ACC112 (cell line): ENCODE results near the gene NXN.
"Not testable (repeated sequence)": the region's sequence is repeated elsewhere in the genome, so short reads cannot be mapped to it uniquely, and the experiment has no call there.

ENCODE experiments used
- H2AFZ ChIP-seq: fragments of 200-600 bp; sonication (generic); one replicate; pipeline ENCODE4 v1.6.0; 2017; ENCODE audit warnings: antibody characterized with exemption, low read length; ENCODE audit not compliant: unreplicated experiment
- H3K27ac ChIP-seq: fragments of 200-600 bp; sonication (generic); 2 replicates; pipeline ENCODE4 v1.5.1; 2014; ENCODE audit warnings: low read depth, mild to moderate bottlenecking, antibody characterized with exemption, low read length, moderate library complexity
- H3K27me3 ChIP-seq: fragments of 200-600 bp; sonication (generic); 2 replicates; pipeline ENCODE4 v1.6.1; 2014; ENCODE audit warnings: mild to moderate bottlenecking, antibody characterized with exemption, low read length, moderate library complexity, mixed read lengths; ENCODE audit not compliant: insufficient read depth
- H3K36me3 ChIP-seq: fragments of 200-600 bp; sonication (generic); 2 replicates; pipeline ENCODE4 v1.6.1; 2016; ENCODE audit warnings: mild to moderate bottlenecking, antibody characterized with exemption, low read length, moderate library complexity, mixed read lengths; ENCODE audit not compliant: insufficient read depth
- H3K4me1 ChIP-seq: fragments of 200-600 bp; sonication (generic); one replicate; pipeline ENCODE4 v1.6.1; 2016; ENCODE audit warnings: low read length, mixed read lengths; ENCODE audit not compliant: insufficient read depth, unreplicated experiment, control insufficient read depth
- H3K4me3 ChIP-seq: fragments of 200-600 bp; sonication (generic); 2 replicates; pipeline ENCODE4 v1.5.1; 2014; ENCODE audit warnings: mild to moderate bottlenecking, low read depth, low read length
- H3K79me2 ChIP-seq: fragments of 200-600 bp; sonication (generic); one replicate; pipeline ENCODE4 v1.6.0; 2016; ENCODE audit warnings: low read length; ENCODE audit not compliant: control insufficient read depth, unreplicated experiment, insufficient read depth

Gene NXN

DNA sequence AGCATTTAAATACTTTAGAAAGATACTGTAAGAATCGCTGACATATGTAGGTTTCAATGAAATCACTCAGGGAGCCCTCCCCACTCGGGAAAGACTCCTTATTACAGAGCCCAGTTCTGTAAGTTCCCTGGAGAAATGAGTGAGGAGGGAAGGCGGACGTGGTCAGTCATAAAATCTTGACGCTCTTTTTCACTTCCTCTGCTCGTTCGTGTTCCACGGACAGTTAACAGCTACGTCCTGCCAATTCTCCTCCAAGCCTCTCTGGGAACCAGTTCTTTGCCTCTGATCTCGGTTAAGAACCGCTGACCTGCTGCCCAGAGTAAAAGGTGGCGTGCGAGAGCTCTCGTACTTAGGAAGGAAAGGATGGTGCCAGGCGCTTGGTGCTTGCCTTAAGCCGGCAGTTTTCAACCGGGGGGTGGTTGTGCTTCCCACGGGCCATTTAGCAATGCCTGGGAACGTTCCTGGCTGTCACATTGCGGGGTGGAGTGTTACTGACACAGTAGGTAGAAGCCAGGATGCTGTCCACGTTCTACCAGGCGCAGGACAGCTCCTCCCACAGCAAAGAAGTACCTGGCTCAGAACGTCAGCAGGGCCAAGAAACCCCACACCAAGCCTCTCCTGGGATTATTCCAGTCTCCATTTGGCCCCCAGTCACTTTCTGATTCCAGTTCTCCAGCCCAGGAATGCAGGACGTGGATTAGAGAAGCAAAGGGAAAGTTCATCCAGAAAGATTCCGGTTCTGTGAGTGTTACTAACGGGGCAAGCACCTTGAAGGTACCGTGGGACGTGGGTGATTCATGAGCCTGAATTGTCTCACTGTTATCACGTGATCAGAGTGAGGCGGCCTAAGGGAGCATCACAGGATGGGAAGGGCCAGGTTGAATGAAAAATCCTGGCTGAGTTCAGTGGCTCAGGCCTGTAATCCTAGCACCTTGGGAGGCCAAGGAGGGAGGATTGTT is 109.7 kb downstream of the NXN start:
- H3K27ac ChIP-seq = peak overlapping the region; percentile 94
- H3K36me3 ChIP-seq = no peaks in the 10 kb centered on the region
- peak overlapping the region; percentile 65 for H2AFZ ChIP-seq
- H3K4me1 ChIP-seq = peaks cover 21% of the 10 kb centered on the region
- no peaks in the 10 kb centered on the region for H3K79me2 ChIP-seq
- no peaks in the 10 kb centered on the region for H3K27me3 ChIP-seq
- peak overlapping the region; percentile 70 for H3K4me3 ChIP-seq

DNA sequence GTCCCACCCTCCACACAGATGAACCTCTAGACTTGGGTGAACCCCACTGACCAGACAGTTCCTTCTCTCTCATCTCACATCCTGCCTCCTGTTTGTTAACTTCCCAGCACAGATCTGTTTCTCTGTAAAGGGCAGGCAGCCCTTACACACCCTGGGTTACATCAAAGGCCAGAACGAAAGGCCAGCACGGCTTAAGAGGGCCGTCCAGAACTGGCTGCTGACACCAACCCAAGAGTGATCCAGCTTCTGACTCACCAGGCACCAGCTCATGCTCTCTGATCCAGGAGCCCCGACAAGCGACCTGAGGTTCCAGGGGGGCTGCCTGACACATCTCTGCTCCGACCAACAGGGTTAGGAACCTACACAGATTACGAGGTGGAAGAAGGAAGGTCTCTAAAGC is 110.5 kb downstream of the NXN start:
- H3K27ac ChIP-seq = peak overlapping the region; percentile 94
- H3K79me2 ChIP-seq = no peaks in the 10 kb centered on the region
- H3K27me3 ChIP-seq = no peaks in the 10 kb centered on the region
- peak overlapping the region; percentile 65 for H2AFZ ChIP-seq
- no peaks in the 10 kb centered on the region for H3K36me3 ChIP-seq
- peak overlapping the region; percentile 70 for H3K4me3 ChIP-seq
- peaks cover 21% of the 10 kb centered on the region for H3K4me1 ChIP-seq

DNA sequence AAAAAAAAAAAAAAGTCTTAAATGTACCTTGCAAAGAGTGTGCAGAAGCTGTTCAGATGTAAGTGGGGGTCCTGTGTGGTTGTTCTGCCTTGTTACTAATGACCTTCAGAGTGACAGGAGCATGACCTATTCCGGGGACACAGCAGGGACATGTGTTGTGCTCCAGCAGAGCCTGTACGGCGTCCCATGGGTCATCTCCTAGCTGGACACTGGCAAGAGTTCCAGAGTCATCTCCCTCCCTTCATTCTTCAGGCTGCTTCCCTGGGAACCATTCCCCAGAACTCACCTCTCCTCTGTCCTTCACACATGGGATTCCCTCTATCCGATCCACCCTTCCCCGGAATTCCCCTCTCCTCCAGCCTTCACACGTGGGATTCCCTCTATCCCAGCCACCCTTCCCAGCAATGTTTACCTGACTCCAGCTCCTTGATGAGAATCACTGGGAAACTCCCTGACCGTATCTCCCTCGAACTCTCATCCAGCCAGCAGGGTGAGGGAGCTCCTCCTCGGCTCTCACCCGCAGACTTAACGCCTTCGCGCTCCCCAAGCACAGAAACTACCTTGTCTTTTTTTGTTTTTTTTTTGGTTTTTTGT is 111.6 kb downstream of the NXN start:
- Histone ChIP-seq H3K79me2 (no peaks in the 10 kb centered on the region), H3K36me3 (no peaks in the 10 kb centered on the region), H3K4me1 (peaks cover 21% of the 10 kb centered on the region), H2AFZ (no peak overlapping the region), H3K27me3 (no peaks in the 10 kb centered on the region), H3K4me3 (no peak overlapping the region), H3K27ac (no peak overlapping the region; the same call in 1 of the 2 replicates)

DNA sequence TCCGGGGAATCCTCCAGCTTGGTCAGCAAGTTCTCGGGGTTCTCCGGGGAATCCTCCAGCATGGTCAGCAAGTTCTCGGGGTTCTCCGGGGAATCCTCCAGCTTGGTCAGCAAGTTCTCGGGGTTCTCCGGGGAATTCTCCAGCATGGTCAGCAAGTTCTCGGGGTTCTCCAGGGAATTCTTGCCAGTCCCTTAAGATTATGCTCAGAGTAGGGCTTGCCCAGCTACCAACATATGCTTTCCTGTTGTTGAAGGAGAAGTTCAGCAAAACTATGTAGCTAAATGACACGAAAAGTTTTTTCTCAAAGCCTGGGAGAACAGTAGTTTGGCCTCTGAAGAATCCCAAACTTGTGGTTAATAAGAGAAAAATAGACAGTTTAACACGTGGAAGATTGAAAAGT is 112.3 kb downstream of the NXN start:
- not testable (repeated sequence) for H3K27me3 ChIP-seq, H3K36me3 ChIP-seq, H3K27ac ChIP-seq, H2AFZ ChIP-seq, H3K4me3 ChIP-seq, H3K79me2 ChIP-seq
- H3K4me1 ChIP-seq = peaks cover 21% of the 10 kb centered on the region

DNA sequence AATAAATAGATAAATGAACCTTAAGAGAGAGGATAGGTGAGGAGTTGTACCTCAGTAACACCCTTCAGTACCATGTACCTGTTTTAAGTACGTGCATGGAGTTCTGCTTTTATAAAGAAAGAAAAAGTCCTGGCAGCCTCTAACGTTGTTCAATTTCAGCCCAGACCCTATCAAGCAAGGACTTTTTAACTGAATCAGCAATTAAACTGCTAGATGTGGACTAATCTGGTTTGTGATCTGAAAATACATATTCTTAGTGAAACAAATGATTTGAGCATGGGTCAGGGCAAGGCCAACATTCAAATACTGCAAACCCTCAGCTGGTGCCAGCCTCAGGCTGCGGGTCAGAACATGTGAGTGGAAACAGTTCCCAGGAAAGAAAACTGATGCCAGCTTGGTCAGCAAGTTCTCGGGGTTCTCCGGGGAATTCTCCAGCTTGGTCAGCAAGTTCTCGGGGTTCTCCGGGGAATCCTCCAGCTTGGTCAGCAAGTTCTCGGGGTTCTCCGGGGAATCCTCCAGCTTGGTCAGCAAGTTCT is 112.9 kb downstream of the NXN start:
- no peaks in the 10 kb centered on the region for H3K79me2 ChIP-seq
- H3K4me3 ChIP-seq = no peak overlapping the region
- no peak overlapping the region for H3K27ac ChIP-seq
- H3K36me3 ChIP-seq = no peaks in the 10 kb centered on the region
- H3K4me1 ChIP-seq = peaks cover 21% of the 10 kb centered on the region
- no peaks in the 10 kb centered on the region for H3K27me3 ChIP-seq
- H2AFZ ChIP-seq = no peak overlapping the region

DNA sequence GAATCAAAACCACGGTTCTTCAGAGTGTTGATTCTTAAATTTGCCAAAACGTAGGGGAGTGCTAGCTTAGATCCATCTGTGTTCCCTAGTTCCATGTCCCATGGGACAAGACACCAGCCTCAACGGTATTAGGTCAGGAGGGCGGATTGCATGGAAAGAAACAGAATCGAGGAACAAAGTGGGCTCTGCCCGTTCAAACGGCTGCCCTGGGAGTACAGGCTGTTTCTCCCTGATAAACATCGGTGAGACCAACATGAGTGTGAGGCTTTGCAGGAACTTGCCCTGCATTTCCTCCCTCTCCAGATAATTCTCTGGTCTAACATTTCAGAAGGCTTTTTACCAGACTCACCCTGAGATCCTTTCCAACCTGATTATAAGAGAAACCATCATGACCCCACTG is 115.3 kb downstream of the NXN start:
- Histone ChIP-seq H3K4me3 (no peak overlapping the region), H2AFZ (no peak overlapping the region), H3K4me1 (peaks cover 13% of the 10 kb centered on the region), H3K36me3 (no peaks in the 10 kb centered on the region), H3K27ac (no peak overlapping the region), H3K27me3 (no peaks in the 10 kb centered on the region), H3K79me2 (no peaks in the 10 kb centered on the region)

DNA sequence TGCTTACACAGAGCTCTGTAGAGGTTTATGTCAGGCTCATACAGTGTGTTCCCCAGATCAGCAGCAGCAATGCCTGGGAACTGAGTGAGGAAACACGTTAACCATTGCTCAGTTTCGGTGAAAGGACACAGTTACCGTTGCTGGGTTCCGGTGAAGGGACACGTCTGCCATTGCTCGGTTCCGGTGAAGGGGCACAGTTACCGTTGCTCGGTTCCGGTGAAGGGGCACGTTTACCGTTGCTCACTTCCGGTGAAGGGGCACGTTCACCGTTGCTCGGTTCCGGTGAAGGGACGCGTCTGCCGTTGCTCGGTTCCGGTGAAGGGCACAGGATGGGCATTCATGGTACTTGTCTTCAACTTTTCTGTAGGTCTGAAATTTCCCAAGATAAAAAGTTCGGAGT is 115.7 kb downstream of the NXN start:
- no peak overlapping the region for H3K4me3 ChIP-seq
- H3K79me2 ChIP-seq = no peaks in the 10 kb centered on the region
- no peaks in the 10 kb centered on the region for H3K27me3 ChIP-seq
- H3K36me3 ChIP-seq = no peaks in the 10 kb centered on the region
- H3K27ac ChIP-seq = no peak overlapping the region
- no peak overlapping the region for H2AFZ ChIP-seq
- H3K4me1 ChIP-seq = peaks cover 12% of the 10 kb centered on the region

DNA sequence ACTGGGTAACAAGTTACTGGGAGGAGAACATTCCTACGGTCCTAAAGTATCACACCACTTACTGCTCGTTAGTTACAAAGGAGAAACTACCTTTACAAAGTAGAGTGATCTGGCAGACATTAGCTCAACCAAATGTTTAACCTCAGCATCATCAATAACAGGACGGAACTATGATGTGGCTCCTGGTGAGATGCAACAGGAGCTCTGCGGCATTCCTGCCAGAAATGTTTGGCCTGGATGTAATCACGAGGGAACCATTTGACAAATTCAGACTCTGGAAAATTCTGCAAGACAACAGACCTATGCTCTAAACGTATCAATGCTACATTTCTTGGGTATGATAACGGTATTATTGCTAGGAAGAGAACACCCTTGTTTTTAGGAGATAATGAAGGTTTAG is 117.0 kb downstream of the NXN start:
- Histone ChIP-seq H3K79me2 (no peaks in the 10 kb centered on the region), H3K4me3 (no peak overlapping the region), H3K27ac (no peak overlapping the region), H3K36me3 (no peaks in the 10 kb centered on the region), H3K27me3 (no peaks in the 10 kb centered on the region), H3K4me1 (peaks cover 8% of the 10 kb centered on the region), H2AFZ (no peak overlapping the region)

DNA sequence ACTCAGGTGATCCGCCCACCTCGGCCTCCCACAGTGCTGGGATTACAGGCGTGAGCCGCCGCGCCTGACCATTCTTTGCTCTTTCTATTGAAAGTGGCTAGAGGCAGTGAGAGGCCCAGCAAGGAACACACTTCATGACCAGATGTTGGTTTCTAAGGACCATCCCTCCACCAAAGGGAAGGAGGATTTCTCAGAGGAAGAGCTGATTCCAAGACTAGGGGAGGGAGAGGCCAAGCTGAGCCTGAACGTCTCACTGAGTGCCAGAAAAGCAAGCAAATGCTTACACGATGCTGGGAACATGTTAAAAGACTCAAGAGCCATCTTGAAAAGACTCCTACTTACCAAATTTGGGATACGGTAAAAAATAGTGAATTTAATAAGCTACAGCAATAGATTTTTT is 118.2 kb downstream of the NXN start:
- H3K27ac ChIP-seq = no peak overlapping the region
- H3K79me2 ChIP-seq = no peaks in the 10 kb centered on the region
- H3K36me3 ChIP-seq = no peaks in the 10 kb centered on the region
- H3K4me1 ChIP-seq = peaks cover 8% of the 10 kb centered on the region
- no peak overlapping the region for H3K4me3 ChIP-seq
- H3K27me3 ChIP-seq = no peaks in the 10 kb centered on the region
- H2AFZ ChIP-seq = no peak overlapping the region

DNA sequence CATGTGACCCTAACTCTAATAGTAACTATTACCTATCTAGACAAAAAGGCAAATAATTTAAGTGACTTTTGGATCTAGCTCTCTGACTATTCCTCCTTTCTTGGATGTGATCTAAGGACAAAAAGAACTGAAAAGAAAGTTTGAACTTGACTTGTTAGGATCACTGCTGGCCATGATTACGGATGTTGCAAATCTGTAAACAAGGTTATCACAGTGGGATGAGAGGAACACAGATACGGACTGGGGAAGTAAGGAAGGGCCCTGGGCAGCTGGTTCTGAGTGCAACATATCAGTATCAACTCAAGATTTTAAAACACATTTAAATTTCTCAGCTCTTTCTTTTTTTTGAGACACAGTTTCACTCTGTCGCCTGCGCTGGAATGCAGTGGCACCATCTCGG is 118.8 kb downstream of the NXN start:
- no peaks in the 10 kb centered on the region for H3K36me3 ChIP-seq
- no peak overlapping the region for H3K27ac ChIP-seq
- no peak overlapping the region for H3K4me3 ChIP-seq
- no peaks in the 10 kb centered on the region for H3K79me2 ChIP-seq
- no peaks in the 10 kb centered on the region for H3K27me3 ChIP-seq
- no peak overlapping the region for H2AFZ ChIP-seq
- peaks cover 8% of the 10 kb centered on the region for H3K4me1 ChIP-seq

DNA sequence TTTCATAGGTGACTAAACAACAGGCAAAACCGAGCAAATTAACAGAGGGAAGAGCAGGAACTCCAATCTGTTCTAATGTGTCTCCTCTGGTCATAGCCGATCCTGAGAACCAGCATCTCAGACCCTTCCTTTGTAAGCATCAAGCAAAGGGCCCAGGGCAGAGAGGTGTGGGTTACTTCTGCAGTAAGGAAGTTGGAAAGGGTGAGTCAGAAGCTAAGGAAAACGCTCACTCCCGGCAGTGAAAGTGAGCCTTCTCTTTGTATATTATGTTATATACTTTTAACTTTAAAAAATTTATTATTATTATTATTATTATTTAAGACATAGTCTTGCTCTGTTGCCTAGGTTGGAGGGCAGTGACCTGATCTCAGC is 119.8 kb downstream of the NXN start:
- Histone ChIP-seq H3K4me3 (peak overlapping the region; percentile 45; the same call in 1 of the 2 replicates), H3K79me2 (no peaks in the 10 kb centered on the region), H3K36me3 (no peaks in the 10 kb centered on the region), H3K27me3 (no peaks in the 10 kb centered on the region), H3K27ac (peak overlapping the region; percentile 41; the same call in 1 of the 2 replicates), H3K4me1 (peaks cover 8% of the 10 kb centered on the region), H2AFZ (no peak overlapping the region)
